NCI-H460 (cell line): Measurements from ENCODE around the gene TXNDC16. TPM values are rescaled to one million over a fixed set of nuclear protein-coding genes. Genes with fewer than 3 reads are reported as not detected.
"Not testable (repeated sequence)": the region's sequence is repeated elsewhere in the genome, so short reads cannot be mapped to it uniquely, and the experiment has no call there.

ENCODE experiments used
- DNase-seq: peaks from one replicate; pipeline ENCODE4 v3.0.0-alpha.2; 2016; ENCODE audit warnings: low read depth; ENCODE audit errors: extremely low read depth
- total RNA-seq: library from RNA; depleted of rRNA; stranded (reverse); fragments of >200 nt; shearing (Covaris generic); gene quantifications from 2 replicates; pipeline ENCODE4 v1.2.3, GENCODE V29; 2014

TXNDC16 gene
- total RNA-seq, 1 experiment from 2014 or later: 3.4 TPM

- no peak for DNase-seq
Observed at GRCh38 chr14:52546318-52546670, 6.0 kb downstream of the TXNDC16 start.

GRCh38 chr14:52545584-52546317 lies 6.6 kb downstream of the TXNDC16 start:
- no peak for DNase-seq

- DNase-seq: no peak
Observed at GRCh38 chr14:52538623-52539022, 13.7 kb downstream of the TXNDC16 start.

GRCh38 chr14:52536269-52536668 lies 16.0 kb downstream of the TXNDC16 start:
- no peak for DNase-seq

DNA sequence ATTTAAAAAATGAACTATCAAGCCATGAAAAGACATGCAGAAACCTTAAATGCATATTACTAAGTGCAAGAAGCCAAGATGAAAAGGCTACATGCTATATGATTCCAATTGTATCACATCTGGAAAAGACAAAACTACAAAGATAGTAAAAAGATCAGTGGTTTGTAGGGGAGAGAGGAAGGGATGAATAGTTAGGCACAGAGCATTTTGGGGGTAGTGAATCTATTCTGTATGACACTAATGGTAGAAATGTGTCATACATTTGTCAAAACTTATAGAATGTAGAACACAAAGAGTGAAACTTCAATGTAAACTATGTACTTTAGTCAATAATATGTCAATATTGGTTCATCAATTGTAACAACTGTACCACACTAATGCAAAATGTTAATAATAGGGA lies 20.8 kb downstream of the TXNDC16 start:
- DNase-seq: no peak

GRCh38 chr14:52527052-52527451 lies 25.3 kb downstream of the TXNDC16 start:
- no peak for DNase-seq

- no peak for DNase-seq
Observed at GRCh38 chr14:52522581-52523345, 29.5 kb downstream of the TXNDC16 start.

DNA sequence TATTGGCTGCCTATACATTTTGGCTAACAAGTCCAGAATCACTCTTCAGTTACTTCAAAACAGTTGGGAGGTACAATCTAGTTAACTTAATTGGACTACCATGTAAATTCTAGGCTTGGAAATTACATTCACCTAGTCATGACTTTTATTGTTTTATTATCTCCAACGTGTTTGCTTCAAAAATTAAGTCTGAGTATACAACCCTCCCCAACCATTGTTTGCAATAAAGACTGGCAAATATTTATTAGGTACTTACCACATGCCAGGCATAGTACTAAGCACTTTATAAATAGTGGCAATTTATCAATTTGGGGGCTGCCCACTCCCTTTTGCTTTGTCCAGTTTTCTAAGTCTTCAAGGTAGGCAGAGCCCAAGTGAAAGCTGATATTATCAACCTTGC lies 30.3 kb downstream of the TXNDC16 start:
- DNase-seq: no peak

- DNase-seq: no peak
Observed at GRCh38 chr14:52514046-52514811, 38.1 kb downstream of the TXNDC16 start.

- no peak for DNase-seq
Observed at GRCh38 chr14:52513249-52513648, 39.1 kb downstream of the TXNDC16 start.

DNA sequence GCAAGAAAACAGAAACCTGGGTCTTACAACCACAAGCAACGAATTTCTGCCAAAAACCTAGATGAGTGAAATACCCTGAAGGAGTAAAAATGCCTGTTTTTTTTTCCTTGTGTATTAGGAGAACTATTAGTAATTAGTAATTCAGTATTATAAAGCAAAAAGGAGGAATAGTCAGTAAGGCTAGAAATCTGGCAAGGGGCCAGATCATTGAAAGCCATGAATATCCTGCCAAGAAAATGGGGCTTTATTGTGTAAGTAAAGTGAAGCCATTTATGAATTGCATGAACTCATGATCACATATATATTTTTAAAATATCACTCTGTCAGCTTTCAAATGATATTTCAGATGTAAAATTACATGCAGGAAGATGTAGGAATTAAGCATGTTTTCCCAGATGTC lies 57.9 kb downstream of the TXNDC16 start:
- DNase-seq: no peak

GRCh38 chr14:52485350-52485960 lies 66.8 kb downstream of the TXNDC16 start:
- DNase-seq: no peak

- no peak for DNase-seq
Observed at GRCh38 chr14:52481864-52482263, 70.4 kb downstream of the TXNDC16 start.

- DNase-seq: peak; percentile 36
Observed at GRCh38 chr14:52473557-52473956, 78.7 kb downstream of the TXNDC16 start.

GRCh38 chr14:52472728-52473127 lies 79.6 kb downstream of the TXNDC16 start:
- no peak for DNase-seq

- DNase-seq: not testable (repeated sequence)
Observed at GRCh38 chr14:52472251-52472650, 80.1 kb downstream of the TXNDC16 start.

- DNase-seq: no peak
Observed at GRCh38 chr14:52467515-52468266, 84.6 kb downstream of the TXNDC16 start.

DNA sequence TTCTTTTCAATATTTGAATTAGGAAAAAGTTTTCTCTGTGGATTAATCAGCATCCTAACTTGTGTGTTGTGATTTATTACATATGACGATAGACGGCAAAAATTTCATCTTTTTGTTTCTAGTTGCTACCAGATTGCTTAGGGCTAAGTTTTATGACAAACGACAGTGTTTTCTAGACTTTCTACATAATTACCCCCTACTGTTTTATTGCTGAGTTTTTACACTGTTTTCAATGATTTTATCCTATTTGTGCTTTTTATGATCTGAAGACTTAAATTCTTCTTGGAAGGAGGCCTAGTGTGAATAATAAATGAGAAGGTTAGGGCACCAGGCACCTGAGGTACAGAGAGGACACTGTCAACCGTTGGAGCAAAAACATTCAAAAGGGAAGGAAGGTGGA lies 88.1 kb downstream of the TXNDC16 start:
- DNase-seq: no peak

GRCh38 chr14:52463375-52463774 lies 88.9 kb downstream of the TXNDC16 start:
- no peak for DNase-seq

GRCh38 chr14:52461721-52462120 lies 90.6 kb downstream of the TXNDC16 start:
- DNase-seq: no peak
